Measurements from ENCODE around the gene ADGRG1. TPM values are rescaled to one million over a fixed set of nuclear protein-coding genes. Genes with fewer than 3 reads are reported as not detected.

ADGRG1 gene
- total RNA-seq, 1 donor from 2014 or later, result 13.9 TPM

- H3K79me2 ChIP-seq (ENCODE audit: insufficient read depth, low read length), result no peaks in the 10 kb centered on the region
- no peaks in the 10 kb centered on the region for H3K36me3 ChIP-seq (ENCODE audit: insufficient read depth, low read length)
- H2AFZ ChIP-seq (ENCODE audit: low read depth, low read length), result no peak overlapping the region
- Mint-ChIP-seq H3K4me3 (ENCODE audit: unreplicated experiment) (no peak overlapping the region), H3K27ac (ENCODE audit: unreplicated experiment) (no peak overlapping the region), H3K9me3 (ENCODE audit: unreplicated experiment) (no peaks in the 10 kb centered on the region), H3K4me1 (ENCODE audit: low read depth, unreplicated experiment) (peaks cover 9% of the 10 kb centered on the region), H3K36me3 (ENCODE audit: low read depth, unreplicated experiment) (no peaks in the 10 kb centered on the region), H3K27me3 (ENCODE audit: low read depth, unreplicated experiment) (peaks cover 38% of the 10 kb centered on the region)
- H3K4me3 ChIP-seq (ENCODE audit: insufficient read depth, low read depth, low read length), result no peak overlapping the region
- no peaks in the 10 kb centered on the region for H3K9me3 ChIP-seq (ENCODE audit: insufficient read depth, low read depth, low read length)
- H4K20me1 ChIP-seq (ENCODE audit: insufficient read depth, low read length), result no peaks in the 10 kb centered on the region
- no peak overlapping the region for H3K9ac ChIP-seq (ENCODE audit: low read length)
- no peak overlapping the region for H3K4me2 ChIP-seq (ENCODE audit: low read length)
- no peaks in the 10 kb centered on the region for H3K4me1 ChIP-seq (ENCODE audit: insufficient read depth, low read length)
- H3K27me3 ChIP-seq (ENCODE audit: insufficient read depth, low read length), result peaks cover 24% of the 10 kb centered on the region
- FAIRE-seq, result no peak
- TF ChIP-seq, protein P1, sequence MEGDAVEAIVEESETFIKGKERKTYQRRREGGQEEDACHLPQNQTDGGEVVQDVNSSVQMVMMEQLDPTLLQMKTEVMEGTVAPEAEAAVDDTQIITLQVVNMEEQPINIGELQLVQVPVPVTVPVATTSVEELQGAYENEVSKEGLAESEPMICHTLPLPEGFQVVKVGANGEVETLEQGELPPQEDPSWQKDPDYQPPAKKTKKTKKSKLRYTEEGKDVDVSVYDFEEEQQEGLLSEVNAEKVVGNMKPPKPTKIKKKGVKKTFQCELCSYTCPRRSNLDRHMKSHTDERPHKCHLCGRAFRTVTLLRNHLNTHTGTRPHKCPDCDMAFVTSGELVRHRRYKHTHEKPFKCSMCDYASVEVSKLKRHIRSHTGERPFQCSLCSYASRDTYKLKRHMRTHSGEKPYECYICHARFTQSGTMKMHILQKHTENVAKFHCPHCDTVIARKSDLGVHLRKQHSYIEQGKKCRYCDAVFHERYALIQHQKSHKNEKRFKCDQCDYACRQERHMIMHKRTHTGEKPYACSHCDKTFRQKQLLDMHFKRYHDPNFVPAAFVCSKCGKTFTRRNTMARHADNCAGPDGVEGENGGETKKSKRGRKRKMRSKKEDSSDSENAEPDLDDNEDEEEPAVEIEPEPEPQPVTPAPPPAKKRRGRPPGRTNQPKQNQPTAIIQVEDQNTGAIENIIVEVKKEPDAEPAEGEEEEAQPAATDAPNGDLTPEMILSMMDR (IDR thresholded peaks at IDR 0.05; ENCODE audit: insufficient read depth, low read depth, low read length), result no peak
- TF ChIP-seq EZH2 (IDR thresholded peaks at IDR 0.05; ENCODE audit: insufficient read depth, low read length), result no peak
- no peak overlapping the region for H3K27ac ChIP-seq (ENCODE audit: low read depth, low read length)
- DNase-seq (ENCODE audit: low read depth), result no peak
These were observed 49.4 kb downstream of the ADGRG1 start for GRCh38 chr16:57677622-57678369.

DNA sequence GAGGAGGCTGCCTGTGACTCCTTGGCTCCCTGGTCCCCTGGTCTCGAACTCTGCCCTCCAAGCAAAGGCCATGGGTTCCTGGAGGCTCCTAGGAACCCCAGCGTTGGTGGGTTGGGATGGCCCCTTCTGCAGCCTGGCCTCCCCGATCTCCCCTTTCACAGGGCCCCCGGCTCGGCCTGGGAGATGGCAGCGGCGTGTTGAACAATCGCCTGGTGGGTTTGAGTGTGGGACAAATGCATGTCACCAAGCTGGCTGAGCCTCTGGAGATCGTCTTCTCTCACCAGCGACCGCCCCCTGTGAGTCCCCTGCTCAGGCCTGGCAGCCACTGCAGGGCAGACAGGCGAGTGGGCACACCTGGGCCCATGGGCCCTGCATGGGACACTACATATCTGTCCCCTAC is 50.6 kb downstream of the ADGRG1 start:
- no peak for DNase-seq (ENCODE audit: low read depth)
- Histone ChIP-seq H3K9me3 (ENCODE audit: insufficient read depth, low read depth, low read length) (no peaks in the 10 kb centered on the region), H3K27ac (ENCODE audit: low read depth, low read length) (no peak overlapping the region), H2AFZ (ENCODE audit: low read depth, low read length) (no peak overlapping the region), H3K4me2 (ENCODE audit: low read length) (no peak overlapping the region), H3K9ac (ENCODE audit: low read length) (no peak overlapping the region), H3K79me2 (ENCODE audit: insufficient read depth, low read length) (no peaks in the 10 kb centered on the region), H3K4me1 (ENCODE audit: insufficient read depth, low read length) (no peaks in the 10 kb centered on the region), H3K27me3 (ENCODE audit: insufficient read depth, low read length) (peaks cover 12% of the 10 kb centered on the region), H3K36me3 (ENCODE audit: insufficient read depth, low read length) (no peaks in the 10 kb centered on the region), H4K20me1 (ENCODE audit: insufficient read depth, low read length) (no peaks in the 10 kb centered on the region), H3K4me3 (ENCODE audit: insufficient read depth, low read depth, low read length) (no peak overlapping the region)
- no peaks in the 10 kb centered on the region for H3K9me3 Mint-ChIP-seq (ENCODE audit: unreplicated experiment)
- peaks cover 9% of the 10 kb centered on the region for H3K4me1 Mint-ChIP-seq (ENCODE audit: low read depth, unreplicated experiment)
- peaks cover 29% of the 10 kb centered on the region for H3K27me3 Mint-ChIP-seq (ENCODE audit: low read depth, unreplicated experiment)
- FAIRE-seq, result no peak
- no peaks in the 10 kb centered on the region for H3K36me3 Mint-ChIP-seq (ENCODE audit: low read depth, unreplicated experiment)
- H3K4me3 Mint-ChIP-seq (ENCODE audit: unreplicated experiment), result no peak overlapping the region
- TF ChIP-seq, protein P1 (IDR thresholded peaks at IDR 0.05; ENCODE audit: insufficient read depth, low read depth, low read length), result no peak
- TF ChIP-seq EZH2 (IDR thresholded peaks at IDR 0.05; ENCODE audit: insufficient read depth, low read length), result no peak
- no peak overlapping the region for H3K27ac Mint-ChIP-seq (ENCODE audit: unreplicated experiment)
